GM19438 (cell line): ENCODE data around the gene HOXA9.

Experiments
- ATAC-seq: cut with Tn5 transposase; IDR thresholded peaks from one replicate; pipeline ENCODE4 v1.9.1; 2021; ENCODE audit warnings: low read depth; ENCODE audit not compliant: unreplicated experiment

Gene HOXA9

GRCh38 chr7:27145165-27145913 is 20.0 kb downstream of the HOXA9 start:
- ATAC-seq = no peak

GRCh38 chr7:27144781-27145164 is 20.6 kb downstream of the HOXA9 start:
- ATAC-seq = no peak

- ATAC-seq = no peak
Observed at GRCh38 chr7:27143950-27144780, 21.2 kb downstream of the HOXA9 start.

GRCh38 chr7:27143023-27143949 is 22.1 kb downstream of the HOXA9 start, which contains the start of gene HOXA5:
Gene HOXA5, minus strand, starts transcription at chr7:27143681. Its CDS starts 74 bp downstream, at chr7:27143607.
- no peak for ATAC-seq

- no peak for ATAC-seq
Observed at GRCh38 chr7:27142580-27143022, 22.7 kb downstream of the HOXA9 start.

- no peak for ATAC-seq
Observed at GRCh38 chr7:27141923-27142579, 23.3 kb downstream of the HOXA9 start.

GRCh38 chr7:27141137-27141922 is 24.0 kb downstream of the HOXA9 start:
- ATAC-seq = no peak

GRCh38 chr7:27140126-27140857 is 25.0 kb downstream of the HOXA9 start:
- ATAC-seq = no peak

GRCh38 chr7:27139334-27140125 is 25.8 kb downstream of the HOXA9 start:
- no peak for ATAC-seq

- ATAC-seq = no peak
Observed at GRCh38 chr7:27138985-27139333, 26.4 kb downstream of the HOXA9 start.

GRCh38 chr7:27138472-27138871 is 26.9 kb downstream of the HOXA9 start:
- ATAC-seq = no peak

- no peak for ATAC-seq
Observed at GRCh38 chr7:27137640-27138315, 27.6 kb downstream of the HOXA9 start.

GRCh38 chr7:27134392-27134791 is 30.9 kb downstream of the HOXA9 start:
- no peak for ATAC-seq

GRCh38 chr7:27133409-27134231 is 31.7 kb downstream of the HOXA9 start:
- ATAC-seq = no peak

- no peak for ATAC-seq
Observed at GRCh38 chr7:27132978-27133377, 32.4 kb downstream of the HOXA9 start.

GRCh38 chr7:27132214-27132613 is 33.1 kb downstream of the HOXA9 start:
- ATAC-seq = no peak

- no peak for ATAC-seq
Observed at GRCh38 chr7:27131390-27131819, 33.9 kb downstream of the HOXA9 start.
